HUES48 (cell line): ENCODE measurements around the gene UFSP1.

Experiments used
- H3K27ac ChIP-seq: one replicate; pipeline ENCODE4 v1.7.0; 2013; ENCODE audit warnings: low read depth, low read length, inconsistent platforms
- H3K27me3 ChIP-seq: 2 replicates; pipeline ENCODE4 v1.6.1; 2013; ENCODE audit warnings: mild to moderate bottlenecking, low read length; ENCODE audit not compliant: control insufficient read depth, insufficient read depth
- H3K36me3 ChIP-seq: 2 replicates; pipeline ENCODE4 v1.6.1; 2013; ENCODE audit warnings: low read length; ENCODE audit not compliant: control insufficient read depth, insufficient read depth
- H3K4me1 ChIP-seq: 2 replicates; pipeline ENCODE4 v1.6.1; 2013; ENCODE audit warnings: mild to moderate bottlenecking, low read length; ENCODE audit not compliant: control insufficient read depth, insufficient read depth
- H3K4me3 ChIP-seq: 2 replicates; pipeline ENCODE4 v1.5.1; 2013; ENCODE audit warnings: mild to moderate bottlenecking, low read depth, low read length
- H3K9ac ChIP-seq: 2 replicates; pipeline ENCODE4 v1.6.1; 2013; ENCODE audit warnings: mild to moderate bottlenecking, low read depth, low read length, moderate library complexity
- H3K9me3 ChIP-seq: 2 replicates; pipeline ENCODE4 v1.6.1; 2013; ENCODE audit warnings: low read length; ENCODE audit not compliant: control insufficient read depth, insufficient read depth

Gene UFSP1

DNA sequence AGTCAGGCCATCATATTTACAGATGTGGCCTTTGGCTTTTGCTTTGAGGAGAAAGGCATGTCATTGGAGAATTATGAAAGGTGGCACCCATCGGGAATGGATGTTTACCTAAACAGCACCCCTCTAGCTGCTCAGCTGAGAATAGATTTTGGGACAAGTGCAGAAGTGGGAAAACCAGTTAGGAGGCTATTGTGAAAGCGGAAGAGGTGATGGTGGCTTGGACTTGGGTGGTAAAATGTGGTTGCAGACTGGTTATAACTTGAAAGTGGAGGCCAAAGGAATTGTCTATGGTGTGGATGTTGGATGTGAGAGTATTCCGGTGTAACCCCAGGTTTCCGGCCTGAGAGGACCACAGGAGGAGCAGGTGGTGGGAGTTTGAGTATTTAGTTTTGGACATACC lies 42.2 kb downstream of the UFSP1 start:
- Histone ChIP-seq H3K9ac (no peak overlapping the region), H3K27me3 (no peaks in the 10 kb centered on the region), H3K36me3 (no peaks in the 10 kb centered on the region), H3K4me1 (no peaks in the 10 kb centered on the region), H3K9me3 (no peaks in the 10 kb centered on the region), H3K27ac (no peak overlapping the region), H3K4me3 (no peak overlapping the region)

DNA sequence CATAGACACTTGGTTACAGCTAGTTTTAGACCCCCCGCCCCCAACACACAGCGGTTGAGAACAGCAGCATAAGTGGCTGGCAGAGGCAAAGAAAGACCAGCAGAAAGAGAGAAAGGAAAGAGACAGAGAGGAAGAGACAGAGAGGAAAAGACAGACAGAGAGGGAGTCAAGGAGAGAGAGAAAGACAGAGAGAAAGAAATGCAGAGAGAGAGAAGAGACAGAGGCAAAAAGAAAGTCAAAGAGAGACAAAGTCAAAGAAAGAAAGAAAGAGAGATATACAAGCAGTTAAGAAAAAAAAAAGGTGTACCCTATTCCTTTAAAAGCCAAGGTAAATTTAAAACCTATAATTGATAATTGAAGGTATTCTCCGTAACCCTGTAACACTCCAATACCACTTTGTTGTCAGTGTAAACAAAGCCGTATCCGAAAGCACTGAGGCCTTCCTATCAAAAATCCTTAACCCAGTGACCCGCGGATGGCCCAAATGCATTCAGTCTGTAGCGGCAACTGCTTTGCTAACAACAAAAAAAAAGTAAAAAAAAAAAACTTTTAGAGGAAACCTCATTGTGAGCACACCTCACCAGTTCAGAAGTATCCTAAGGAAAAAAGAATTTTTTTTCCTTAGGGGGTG lies 48.9 kb downstream of the UFSP1 start:
- Histone ChIP-seq H3K36me3 (no peaks in the 10 kb centered on the region), H3K4me1 (peaks cover 21% of the 10 kb centered on the region), H3K9me3 (no peaks in the 10 kb centered on the region), H3K4me3 (no peak overlapping the region), H3K9ac (no peak overlapping the region), H3K27me3 (no peaks in the 10 kb centered on the region), H3K27ac (peak overlapping the region; percentile 46)

DNA sequence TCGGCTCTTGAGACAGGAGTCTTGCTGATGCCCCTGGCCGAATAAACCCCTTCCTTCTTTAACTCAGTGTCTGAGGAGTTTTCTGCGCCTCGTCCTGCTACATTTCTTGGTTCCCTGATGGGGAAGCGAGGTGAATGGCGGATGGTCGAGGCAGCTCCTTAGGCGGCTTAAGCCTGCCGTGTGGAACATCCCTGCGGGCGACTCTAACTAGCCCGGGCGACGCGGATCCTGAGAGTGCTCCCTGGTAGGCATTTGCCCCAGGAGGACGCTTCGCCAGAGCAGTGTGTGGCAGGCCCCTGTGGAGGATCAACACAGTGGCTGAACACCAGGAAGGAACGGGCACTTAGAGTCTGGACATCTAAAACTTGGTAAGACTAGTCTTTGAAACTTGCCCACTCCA lies 50.2 kb downstream of the UFSP1 start:
- H3K4me3 ChIP-seq = no peak overlapping the region
- no peak overlapping the region for H3K9ac ChIP-seq
- no peak overlapping the region for H3K27ac ChIP-seq
- no peaks in the 10 kb centered on the region for H3K36me3 ChIP-seq
- H3K4me1 ChIP-seq = peaks cover 23% of the 10 kb centered on the region
- no peaks in the 10 kb centered on the region for H3K27me3 ChIP-seq
- no peaks in the 10 kb centered on the region for H3K9me3 ChIP-seq
